SK-N-SH (cell line): ENCODE data around the gene ACACB.

Source experiments
- GABPA ChIP-seq: IDR thresholded peaks from 2 replicates; pipeline ENCODE4 v1.4.0; 2012; ENCODE audit warnings: low read depth, mild to moderate bottlenecking
- JUND ChIP-seq: IDR thresholded peaks from 2 replicates; pipeline ENCODE4 v1.4.0; 2012
- SMC3 ChIP-seq: IDR thresholded peaks from 2 replicates; pipeline ENCODE4 v1.6.1; 2012; ENCODE audit warnings: low read depth, low read length, improper control_type of control experiment
- TEAD4 ChIP-seq: IDR thresholded peaks from 2 replicates; pipeline ENCODE4 v1.4.0; 2012; ENCODE audit warnings: mild to moderate bottlenecking, borderline replicate concordance; ENCODE audit not compliant: insufficient read depth
- YY1 ChIP-seq: IDR thresholded peaks from 2 replicates; pipeline ENCODE4 v1.4.0; 2012; ENCODE audit warnings: low read depth, mild to moderate bottlenecking
- TF ChIP-seq, protein P1 (sequence below): fragments of 200-600 bp; sonication (generic); IDR thresholded peaks from 2 replicates; pipeline ENCODE4 v1.6.1; 2017; ENCODE audit warnings: antibody characterized with exemption, mild to moderate bottlenecking, moderate library complexity
- TF ChIP-seq, protein P2 (sequence below): IDR thresholded peaks from 2 replicates; pipeline ENCODE4 v1.6.1; 2012; ENCODE audit warnings: mild to moderate bottlenecking, low read depth, low read length, moderate library complexity

DNA sequence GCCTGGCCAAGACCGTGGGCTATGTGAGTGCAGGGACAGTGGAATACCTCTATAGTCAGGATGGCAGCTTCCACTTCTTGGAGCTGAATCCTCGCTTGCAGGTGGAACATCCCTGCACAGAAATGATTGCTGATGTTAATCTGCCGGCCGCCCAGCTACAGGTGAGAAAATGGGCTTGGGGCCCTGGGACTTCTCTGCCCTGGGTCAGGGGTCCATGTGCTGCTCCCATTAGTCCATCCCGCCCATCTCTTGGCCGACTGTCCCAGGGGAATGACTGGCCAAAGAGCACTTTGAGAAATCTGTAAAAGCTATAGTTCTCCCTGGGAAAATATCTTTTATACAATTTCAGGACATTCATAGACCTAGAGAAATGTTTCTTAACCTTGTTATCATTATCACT is 63.5 kb downstream of the ACACB start:
- TF ChIP-seq, protein P1, sequence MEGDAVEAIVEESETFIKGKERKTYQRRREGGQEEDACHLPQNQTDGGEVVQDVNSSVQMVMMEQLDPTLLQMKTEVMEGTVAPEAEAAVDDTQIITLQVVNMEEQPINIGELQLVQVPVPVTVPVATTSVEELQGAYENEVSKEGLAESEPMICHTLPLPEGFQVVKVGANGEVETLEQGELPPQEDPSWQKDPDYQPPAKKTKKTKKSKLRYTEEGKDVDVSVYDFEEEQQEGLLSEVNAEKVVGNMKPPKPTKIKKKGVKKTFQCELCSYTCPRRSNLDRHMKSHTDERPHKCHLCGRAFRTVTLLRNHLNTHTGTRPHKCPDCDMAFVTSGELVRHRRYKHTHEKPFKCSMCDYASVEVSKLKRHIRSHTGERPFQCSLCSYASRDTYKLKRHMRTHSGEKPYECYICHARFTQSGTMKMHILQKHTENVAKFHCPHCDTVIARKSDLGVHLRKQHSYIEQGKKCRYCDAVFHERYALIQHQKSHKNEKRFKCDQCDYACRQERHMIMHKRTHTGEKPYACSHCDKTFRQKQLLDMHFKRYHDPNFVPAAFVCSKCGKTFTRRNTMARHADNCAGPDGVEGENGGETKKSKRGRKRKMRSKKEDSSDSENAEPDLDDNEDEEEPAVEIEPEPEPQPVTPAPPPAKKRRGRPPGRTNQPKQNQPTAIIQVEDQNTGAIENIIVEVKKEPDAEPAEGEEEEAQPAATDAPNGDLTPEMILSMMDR = no peak
- TF ChIP-seq, protein P2, sequence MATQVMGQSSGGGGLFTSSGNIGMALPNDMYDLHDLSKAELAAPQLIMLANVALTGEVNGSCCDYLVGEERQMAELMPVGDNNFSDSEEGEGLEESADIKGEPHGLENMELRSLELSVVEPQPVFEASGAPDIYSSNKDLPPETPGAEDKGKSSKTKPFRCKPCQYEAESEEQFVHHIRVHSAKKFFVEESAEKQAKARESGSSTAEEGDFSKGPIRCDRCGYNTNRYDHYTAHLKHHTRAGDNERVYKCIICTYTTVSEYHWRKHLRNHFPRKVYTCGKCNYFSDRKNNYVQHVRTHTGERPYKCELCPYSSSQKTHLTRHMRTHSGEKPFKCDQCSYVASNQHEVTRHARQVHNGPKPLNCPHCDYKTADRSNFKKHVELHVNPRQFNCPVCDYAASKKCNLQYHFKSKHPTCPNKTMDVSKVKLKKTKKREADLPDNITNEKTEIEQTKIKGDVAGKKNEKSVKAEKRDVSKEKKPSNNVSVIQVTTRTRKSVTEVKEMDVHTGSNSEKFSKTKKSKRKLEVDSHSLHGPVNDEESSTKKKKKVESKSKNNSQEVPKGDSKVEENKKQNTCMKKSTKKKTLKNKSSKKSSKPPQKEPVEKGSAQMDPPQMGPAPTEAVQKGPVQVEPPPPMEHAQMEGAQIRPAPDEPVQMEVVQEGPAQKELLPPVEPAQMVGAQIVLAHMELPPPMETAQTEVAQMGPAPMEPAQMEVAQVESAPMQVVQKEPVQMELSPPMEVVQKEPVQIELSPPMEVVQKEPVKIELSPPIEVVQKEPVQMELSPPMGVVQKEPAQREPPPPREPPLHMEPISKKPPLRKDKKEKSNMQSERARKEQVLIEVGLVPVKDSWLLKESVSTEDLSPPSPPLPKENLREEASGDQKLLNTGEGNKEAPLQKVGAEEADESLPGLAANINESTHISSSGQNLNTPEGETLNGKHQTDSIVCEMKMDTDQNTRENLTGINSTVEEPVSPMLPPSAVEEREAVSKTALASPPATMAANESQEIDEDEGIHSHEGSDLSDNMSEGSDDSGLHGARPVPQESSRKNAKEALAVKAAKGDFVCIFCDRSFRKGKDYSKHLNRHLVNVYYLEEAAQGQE = no peak
- TF ChIP-seq JUND = no peak
- TF ChIP-seq YY1 = no peak
- no peak for TF ChIP-seq GABPA
- no peak for TF ChIP-seq SMC3
- TF ChIP-seq TEAD4 = no peak
